Heart right ventricle (tissue), 16 donors: ENCODE data around the gene OGFR. TPM values are rescaled to one million over a fixed set of nuclear protein-coding genes. Genes with fewer than 3 reads are reported as not detected.

ENCODE experiments used
- ATAC-seq, 8 donors: fragments of 200-7000 bp; cut with Tn5 transposase; one replicate each; pipeline ENCODE4 v1.9.1; 2020; ENCODE audit warnings: mild to moderate bottlenecking in 8 of 8, moderate library complexity in 8 of 8, moderate number of reproducible peaks in 1 of 8
- DNase-seq, 2 donors: peaks; one replicate each; pipeline ENCODE4 v3.0.0-alpha.2; 2020
- H3K27ac ChIP-seq, 10 donors: fragments of 200-600 bp; sonication (generic) in 2 of 10; one replicate each; pipeline versions ENCODE4 v1.5.0 to v1.8.0; 2020 to 2022; ENCODE audit warnings: mild to moderate bottlenecking in 3 of 10
- H3K27me3 ChIP-seq, 7 donors: fragments of 200-600 bp; one replicate each; pipeline ENCODE4 v1.8.0; 2021 to 2022; ENCODE audit warnings: mild to moderate bottlenecking in 2 of 7
- H3K36me3 ChIP-seq, 9 donors: fragments of 200-600 bp; sonication (generic) in 1 of 9; one replicate each; pipeline versions ENCODE4 v1.5.0 to v1.8.0; 2020 to 2022; ENCODE audit warnings: mild to moderate bottlenecking in 2 of 9
- H3K4me1 ChIP-seq, 9 donors: fragments of 200-600 bp; sonication (generic) in 1 of 9; one replicate each; pipeline versions ENCODE4 v1.5.0 to v1.8.0; 2020 to 2022; ENCODE audit warnings: mild to moderate bottlenecking in 4 of 9
- H3K4me3 ChIP-seq, 10 donors: fragments of 200-600 bp; sonication (generic) in 2 of 10; one replicate each; pipeline versions ENCODE4 v1.5.0 to v1.8.0; 2020 to 2022; ENCODE audit warnings: mild to moderate bottlenecking in 7 of 10, moderate library complexity in 2 of 10
- H3K9me3 ChIP-seq, 11 donors: fragments of 200-600 bp in 10 of 11; sonication (generic) in 2 of 11; one replicate each; pipeline versions ENCODE4 v1.5.0 to v1.8.0; 2013 to 2022; ENCODE audit warnings: mild to moderate bottlenecking in 2 of 11, control low read depth in 1 of 11, moderate library complexity in 1 of 11
- CTCF ChIP-seq, 9 donors: fragments of 200-600 bp; sonication (generic) in 2 of 9; IDR thresholded peaks; one replicate each; pipeline versions ENCODE4 v1.5.0 to v1.8.0; 2021 to 2022; ENCODE audit warnings: antibody characterized with exemption in 9 of 9, mild to moderate bottlenecking in 5 of 9, moderate library complexity in 1 of 9
- WGBS, 2 donors: extraction: QIAGEN DNeasy Blood & Tissue Kit; methylation state at CpG; one replicate each; pipeline ENCODE4 v1.1.7; 2013; ENCODE audit warnings: inconsistent platforms in 1 of 2; 5-methylcytosine and 5-hydroxymethylcytosine counted together
- intact Hi-C, 10 donors: fragments of 100-400 bp; cut with DNase I; formaldehyde crosslinking; loops; one replicate each; pipeline versions ENCODE4 v1.11.1 to v1.14.2; 2022
- polyA plus RNA-seq, 2 donors: library from polyadenylated mRNA; stranded (reverse); fragments of 200-250 nt; gene quantifications; one replicate each; pipeline ENCODE4 v1.2.3, GENCODE V29; 2013
- total RNA-seq, 10 donors: library from RNA; stranded (reverse); fragmentation: NEBNext Ultra II Directional in 3 of 10; extraction: Animal tissue kit (Norgen Biotek cat#: 25700) in 3 of 10; gene quantifications; one replicate each; pipeline versions ENCODE4 v1.2.1 to v1.2.4, GENCODE V29; 2021 to 2023
- donor health status: Arrhythmogenic right ventricular cardiomyopathy.
- donor health status: ischemic (EF 13 %, LVEDD 7.1; RV severe dilation, severe dysfunction).
- donor health status: healthy with polysubstance abuse.
- donor health status: DM: no; HTN: yes; CAD: no.
- donor health status: DM: no; HTN: no; CAD: no.
- donor health status: ischemic (EF 25% LVEDD 6.9; RV normal size, moderate dysfunction).
- donor health status: ischemic (EF 25% LVEDD 5.7; RV mildly dilated, moderate dysfunction).
- donor health status: healthy.
- donor health status: DM: yes; HTN: yes; CAD: no.
- donor health status: Ischemic cardiomyopathy.
- donor health status: ischemic (EF 35%, LVEDD 5.7; RV mildly dilated, moderate dysfunction).
- donor health status: nonischemic (EF 11% LVEDD 7.7; RV severe dilation, severe dysfunction).
- donor health status: DM: yes; HTN: yes; CAD: no.
- donor health status: PGD.
- donor health status: ischemic (EF 29% LVEDD 5.4; RV normal size, mild dysfunction).
- donor health status: nonischemic (EF 23%, LVEDD 6.1; RV moderate dilation, normal function).

OGFR gene
- total and polyA plus RNA-seq, 12 donors: 13.0 to 37.5 (median 17.5) TPM

GRCh38 chr20:62818592-62819493, 14.2 kb downstream of the OGFR start:
- Histone ChIP-seq H3K9me3 (no peaks in the 10 kb centered on the region), H3K27me3 (peaks cover 20 to 55% (median 37%) of the 10 kb centered on the region in 7 donors), H3K4me1 (peaks cover 20 to 58% (median 42%) of the 10 kb centered on the region in 9 donors), H3K36me3 (peaks cover 0 to 5% (median 0%) of the 10 kb centered on the region in 9 donors), H3K27ac (peak overlapping the region in 8 of 10 donors; percentile 2 to 76 (median 60)), H3K4me3 (peak overlapping the region in 5 of 10 donors; percentile 6 to 48 (median 34))
- DNase-seq (peak; percentile 74 to 82), ATAC-seq (peak; percentile 42 to 77 (median 58))
- WGBS, 2 donors: 15 to 19% methylated on average over 25 of the region's 25 CpGs
- intact Hi-C loops: no loop called here
- TF ChIP-seq CTCF (IDR thresholded peaks at IDR 0.05): no peak

- peak overlapping the region in 1 of 10 donors; percentile 48 for H3K4me3 ChIP-seq
- no peak for DNase-seq
Observed at GRCh38 chr20:62819494-62820174, 15.0 kb downstream of the OGFR start.

GRCh38 chr20:62820208-62820961, 15.8 kb downstream of the OGFR start:
- peaks cover 20 to 40% (median 30%) of the 10 kb centered on the region in 7 donors for H3K27me3 ChIP-seq
- no peak overlapping the region for H3K4me3 ChIP-seq
- TF ChIP-seq CTCF (IDR thresholded peaks at IDR 0.05): no peak
- peaks cover 20 to 60% (median 43%) of the 10 kb centered on the region in 9 donors for H3K4me1 ChIP-seq
- intact Hi-C loops: no loop called here
- ATAC-seq (no peak), DNase-seq (no peak)
- no peaks in the 10 kb centered on the region for H3K36me3 ChIP-seq
- peak overlapping the region in 1 of 10 donors; percentile 65 for H3K27ac ChIP-seq
- WGBS, 2 donors: 80 to 83% methylated on average over 23 of the region's 23 CpGs
- H3K9me3 ChIP-seq: no peaks in the 10 kb centered on the region

More at GRCh38 chr20:62819494-62820174, 15.0 kb downstream of the OGFR start:
- no peak for TF ChIP-seq CTCF (IDR thresholded peaks at IDR 0.05)
- peak in 7 of 8 donors; percentile 3 to 43 (median 24) for ATAC-seq
- H3K4me1 ChIP-seq: peaks cover 20 to 62% (median 45%) of the 10 kb centered on the region in 9 donors
- no peaks in the 10 kb centered on the region for H3K36me3 ChIP-seq
- intact Hi-C loops: no loop called here
- WGBS, 2 donors: 54 to 63% methylated on average over 16 of the region's 16 CpGs
- H3K27me3 ChIP-seq: peaks cover 20 to 48% (median 37%) of the 10 kb centered on the region in 7 donors
- H3K27ac ChIP-seq: peak overlapping the region in 7 of 10 donors; percentile 2 to 76 (median 64)
- H3K9me3 ChIP-seq: no peaks in the 10 kb centered on the region
